Osteoblast (primary cell): Measurements from ENCODE around the gene FBLN1. TPM values are rescaled to one million over a fixed set of nuclear protein-coding genes. Genes with fewer than 3 reads are reported as not detected.

ENCODE experiments used
- DNase-seq: peaks from one replicate; pipeline ENCODE4 v3.0.0; 2011; ENCODE audit warnings: low spot score, mixed read lengths; ENCODE audit not compliant: insufficient read length; ENCODE audit errors: missing footprints
- H2AFZ ChIP-seq: 2 replicates; pipeline ENCODE4 v1.6.0; 2011; ENCODE audit warnings: mild to moderate bottlenecking, low read length
- H3K27ac ChIP-seq: 2 replicates; pipeline ENCODE4 v1.5.1; 2011; ENCODE audit warnings: mild to moderate bottlenecking, low read depth, low read length, moderate library complexity
- H3K27me3 ChIP-seq: 2 replicates; pipeline ENCODE4 v1.6.0; 2012; ENCODE audit warnings: mild to moderate bottlenecking, control low read depth, inconsistent platforms, low read length, moderate library complexity; ENCODE audit not compliant: insufficient read depth
- H3K36me3 ChIP-seq: 2 replicates; pipeline ENCODE4 v1.5.1; 2011; ENCODE audit warnings: mild to moderate bottlenecking, low read length, control low read depth, moderate library complexity; ENCODE audit not compliant: insufficient read depth
- H3K4me1 ChIP-seq: 2 replicates; pipeline ENCODE4 v1.5.1; 2011; ENCODE audit warnings: mild to moderate bottlenecking, low read length, control low read depth, moderate library complexity; ENCODE audit not compliant: insufficient read depth
- H3K4me2 ChIP-seq: 2 replicates; pipeline ENCODE4 v1.6.0; 2011; ENCODE audit warnings: mild to moderate bottlenecking, low read length; ENCODE audit not compliant: insufficient read depth
- H3K4me3 ChIP-seq: fragments of 200-600 bp; sonication (generic); 3 replicates; pipeline ENCODE4 v1.5.1; 2012; ENCODE audit warnings: mild to moderate bottlenecking, low read length, inconsistent platforms; ENCODE audit not compliant: insufficient read depth
- H3K79me2 ChIP-seq: 2 replicates; pipeline ENCODE4 v1.6.0; 2012; ENCODE audit warnings: mild to moderate bottlenecking, low read length, control low read depth, inconsistent platforms; ENCODE audit not compliant: insufficient read depth
- H3K9me3 ChIP-seq: 2 replicates; pipeline ENCODE4 v1.5.1; 2011; ENCODE audit warnings: low read depth, low read length, control low read depth
- H4K20me1 ChIP-seq: 2 replicates; pipeline ENCODE4 v1.6.0; 2012; ENCODE audit warnings: mild to moderate bottlenecking, low read length, control low read depth; ENCODE audit not compliant: insufficient read depth
- total RNA-seq: library from RNA; depleted of rRNA; stranded (reverse); fragments of >200 nt; gene quantifications from 2 replicates; pipeline ENCODE4 v1.2.3, GENCODE V29; 2012
- TF ChIP-seq, protein P1 (sequence below): IDR thresholded peaks from 2 replicates; pipeline ENCODE4 v1.5.1; 2011; ENCODE audit warnings: mild to moderate bottlenecking, low read depth, low read length, moderate library complexity; ENCODE audit errors: extremely low read depth

Gene FBLN1
- total RNA-seq, 1 donor: 88.3 TPM

DNA sequence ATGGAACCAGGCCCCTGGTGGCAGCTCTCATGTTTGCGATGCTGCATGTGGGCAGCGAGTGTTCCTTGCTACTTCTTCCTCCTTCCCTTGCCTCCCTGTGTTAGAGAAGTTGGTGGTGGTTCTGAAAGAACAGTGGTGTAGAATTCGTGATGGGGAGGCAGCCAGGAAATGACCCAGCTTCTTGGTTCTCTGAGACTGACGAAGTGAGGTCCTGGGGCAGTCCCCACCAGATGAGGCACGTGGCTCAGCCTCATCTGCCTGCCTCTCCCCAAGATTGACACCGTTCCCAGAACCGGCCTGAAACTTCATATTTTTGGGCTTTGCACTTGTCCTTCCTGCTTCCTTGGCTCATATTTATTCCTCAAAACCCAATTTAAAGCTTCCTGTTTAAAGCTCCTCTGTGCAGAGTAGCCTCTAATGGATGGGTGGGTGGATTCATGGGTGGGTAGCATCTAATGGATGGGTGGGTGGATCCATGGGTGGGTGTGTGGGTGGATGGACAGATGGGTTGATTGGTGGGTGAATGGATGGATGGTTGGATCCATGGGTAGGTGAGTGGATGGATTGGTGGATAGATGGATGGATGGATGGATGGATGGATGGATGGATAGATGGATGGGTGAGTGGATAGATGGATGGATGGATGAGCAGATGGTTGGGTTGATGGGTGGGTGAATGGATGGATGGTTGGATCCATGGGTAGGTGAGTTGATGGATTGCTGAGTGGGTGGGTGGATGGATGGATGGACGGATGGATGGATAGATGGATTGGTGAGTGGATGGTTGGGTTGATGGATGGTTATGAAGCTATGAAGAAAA, 91.6 kb downstream of the FBLN1 start:
- Histone ChIP-seq H3K27ac (no peak overlapping the region), H3K4me1 (no peaks in the 10 kb centered on the region), H4K20me1 (no peaks in the 10 kb centered on the region), H3K79me2 (no peaks in the 10 kb centered on the region), H3K27me3 (no peaks in the 10 kb centered on the region), H3K36me3 (no peaks in the 10 kb centered on the region), H3K4me3 (no peak overlapping the region), H3K4me2 (no peak overlapping the region), H3K9me3 (no peaks in the 10 kb centered on the region), H2AFZ (no peak overlapping the region)
- peak; percentile 42 for DNase-seq
- TF ChIP-seq, protein P1, sequence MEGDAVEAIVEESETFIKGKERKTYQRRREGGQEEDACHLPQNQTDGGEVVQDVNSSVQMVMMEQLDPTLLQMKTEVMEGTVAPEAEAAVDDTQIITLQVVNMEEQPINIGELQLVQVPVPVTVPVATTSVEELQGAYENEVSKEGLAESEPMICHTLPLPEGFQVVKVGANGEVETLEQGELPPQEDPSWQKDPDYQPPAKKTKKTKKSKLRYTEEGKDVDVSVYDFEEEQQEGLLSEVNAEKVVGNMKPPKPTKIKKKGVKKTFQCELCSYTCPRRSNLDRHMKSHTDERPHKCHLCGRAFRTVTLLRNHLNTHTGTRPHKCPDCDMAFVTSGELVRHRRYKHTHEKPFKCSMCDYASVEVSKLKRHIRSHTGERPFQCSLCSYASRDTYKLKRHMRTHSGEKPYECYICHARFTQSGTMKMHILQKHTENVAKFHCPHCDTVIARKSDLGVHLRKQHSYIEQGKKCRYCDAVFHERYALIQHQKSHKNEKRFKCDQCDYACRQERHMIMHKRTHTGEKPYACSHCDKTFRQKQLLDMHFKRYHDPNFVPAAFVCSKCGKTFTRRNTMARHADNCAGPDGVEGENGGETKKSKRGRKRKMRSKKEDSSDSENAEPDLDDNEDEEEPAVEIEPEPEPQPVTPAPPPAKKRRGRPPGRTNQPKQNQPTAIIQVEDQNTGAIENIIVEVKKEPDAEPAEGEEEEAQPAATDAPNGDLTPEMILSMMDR: peak; percentile 21

DNA sequence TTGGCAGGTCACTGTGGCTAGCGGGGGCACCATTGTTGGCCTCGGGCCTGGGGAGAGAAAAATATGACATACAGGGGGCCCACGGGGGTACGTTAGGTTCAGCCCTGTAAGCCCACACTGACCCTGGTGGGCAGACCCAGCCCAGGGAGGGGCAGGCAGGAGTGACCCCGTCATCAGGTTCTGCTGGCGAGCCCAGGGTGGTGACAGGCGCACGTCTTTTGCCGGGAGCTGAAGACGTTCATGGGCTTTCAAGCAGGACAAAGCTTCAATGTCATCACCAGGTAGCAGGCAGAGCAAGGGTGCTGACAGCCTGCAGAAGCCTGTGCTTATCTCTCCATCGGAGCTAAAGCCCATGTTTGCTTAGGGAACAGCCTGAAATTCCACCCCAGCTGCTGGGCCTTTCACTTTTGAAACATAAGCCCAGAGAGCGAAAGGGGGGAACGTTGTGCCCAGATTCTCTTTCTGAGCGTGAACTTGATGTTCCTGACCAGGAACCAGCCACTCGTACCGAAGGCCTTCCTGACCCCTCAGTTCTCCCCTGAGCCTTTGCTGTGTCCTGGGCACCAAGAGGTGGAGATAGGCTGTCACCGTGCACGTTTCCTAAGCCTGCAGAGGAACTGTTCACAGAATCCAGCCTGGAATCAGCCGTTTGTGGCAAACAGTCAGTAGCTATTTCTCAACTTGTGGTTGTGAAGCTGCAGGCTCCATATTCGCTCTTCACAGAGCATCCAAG, 94.9 kb downstream of the FBLN1 start:
- no peaks in the 10 kb centered on the region for H3K79me2 ChIP-seq
- H3K9me3 ChIP-seq: no peaks in the 10 kb centered on the region
- TF ChIP-seq, protein P1: no peak
- H2AFZ ChIP-seq: no peak overlapping the region
- H3K4me3 ChIP-seq: no peak overlapping the region
- H4K20me1 ChIP-seq: no peaks in the 10 kb centered on the region
- no peaks in the 10 kb centered on the region for H3K27me3 ChIP-seq
- no peak overlapping the region for H3K4me2 ChIP-seq
- no peaks in the 10 kb centered on the region for H3K36me3 ChIP-seq
- no peak overlapping the region for H3K27ac ChIP-seq
- peak; percentile 51 for DNase-seq
- peaks cover 8% of the 10 kb centered on the region for H3K4me1 ChIP-seq

DNA sequence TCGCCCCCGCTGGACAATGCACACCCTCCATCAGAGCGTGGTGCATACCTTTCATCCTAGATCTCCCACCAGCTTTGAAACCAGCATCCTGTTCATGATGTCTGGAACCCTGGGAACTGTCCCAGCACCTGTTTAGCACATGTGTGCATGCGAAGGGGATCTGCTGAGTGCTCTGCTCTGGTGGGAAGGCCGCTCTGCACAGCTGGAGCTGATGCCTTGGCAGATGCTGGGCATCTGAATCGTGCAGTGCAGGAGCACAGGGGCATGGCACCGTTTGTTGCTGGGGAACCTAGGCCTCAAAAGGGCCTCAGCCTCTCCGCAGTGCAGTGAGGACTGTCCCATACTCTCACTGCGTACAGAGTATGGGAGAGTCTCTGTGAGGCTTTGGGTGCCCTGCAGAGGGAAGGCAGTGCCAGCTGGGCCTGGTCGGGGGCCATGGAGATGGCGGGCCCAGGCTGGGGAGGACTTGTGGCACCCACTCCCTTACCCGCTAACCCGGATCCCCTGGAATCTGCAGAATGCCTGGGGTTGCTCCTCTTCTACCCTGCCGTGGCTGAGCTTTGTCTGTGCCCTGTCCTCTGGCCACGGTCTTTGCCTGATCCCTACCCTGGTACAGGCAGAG, 96.0 kb downstream of the FBLN1 start:
- Histone ChIP-seq H3K4me1 (peaks cover 18% of the 10 kb centered on the region), H3K79me2 (no peaks in the 10 kb centered on the region), H3K27me3 (no peaks in the 10 kb centered on the region), H4K20me1 (no peaks in the 10 kb centered on the region), H3K4me2 (no peak overlapping the region), H2AFZ (no peak overlapping the region), H3K36me3 (no peaks in the 10 kb centered on the region), H3K4me3 (no peak overlapping the region), H3K9me3 (no peaks in the 10 kb centered on the region), H3K27ac (no peak overlapping the region)
- TF ChIP-seq, protein P1: no peak
- DNase-seq: peak; percentile 26
